Glutamatergic neuron (in vitro differentiated cells): Measurements from ENCODE around the gene HIVEP3. TPM values are rescaled to one million over a fixed set of nuclear protein-coding genes. Genes with fewer than 3 reads are reported as not detected.

Source experiments
- DNase-seq: peaks from one replicate; pipeline ENCODE4 v3.0.0; 2022
- H3K27ac Mint-ChIP-seq: one replicate; pipeline ENCODE4 v1.8.0; 2020; ENCODE audit warnings: mild to moderate bottlenecking, mixed read lengths, inconsistent platforms; ENCODE audit not compliant: unreplicated experiment
- H3K27me3 Mint-ChIP-seq: one replicate; pipeline ENCODE4 v1.8.0; 2020; ENCODE audit warnings: mild to moderate bottlenecking, moderate library complexity, mixed read lengths, inconsistent platforms; ENCODE audit not compliant: unreplicated experiment
- H3K36me3 Mint-ChIP-seq: one replicate; pipeline ENCODE4 v1.8.0; 2020; ENCODE audit warnings: mild to moderate bottlenecking, mixed read lengths, inconsistent platforms; ENCODE audit not compliant: unreplicated experiment
- H3K4me1 Mint-ChIP-seq: one replicate; pipeline ENCODE4 v1.8.0; 2020; ENCODE audit warnings: mild to moderate bottlenecking, low read depth, mixed read lengths, inconsistent platforms; ENCODE audit not compliant: unreplicated experiment
- H3K4me3 Mint-ChIP-seq: one replicate; pipeline ENCODE4 v1.8.0; 2020; ENCODE audit warnings: mild to moderate bottlenecking, mixed read lengths, inconsistent platforms; ENCODE audit not compliant: unreplicated experiment
- H3K9me3 Mint-ChIP-seq: one replicate; pipeline ENCODE4 v1.8.0; 2020; ENCODE audit warnings: mild to moderate bottlenecking, moderate library complexity, mixed read lengths, inconsistent platforms; ENCODE audit not compliant: unreplicated experiment
- total RNA-seq: library from RNA; stranded (reverse); fragmentation: NEBNext Ultra II Directional; extraction: Animal tissue kit (Norgen Biotek cat#: 25700); gene quantifications from one replicate; pipeline ENCODE4 v1.2.1, GENCODE V29; 2021; ENCODE audit not compliant: unreplicated experiment
- TF ChIP-seq, protein P1 (sequence below): fragments of 200-600 bp; sonication (generic); IDR thresholded peaks from one replicate; pipeline ENCODE4 v1.5.0; 2021; ENCODE audit not compliant: partially characterized antibody, unreplicated experiment

Gene HIVEP3
- total RNA-seq, 1 donor from 2014 or later = 15.1 TPM

GRCh38 chr1:41622859-41623732, 295.6 kb downstream of the HIVEP3 start:
- peaks cover 9% of the 10 kb centered on the region for H3K27me3 Mint-ChIP-seq
- no peaks in the 10 kb centered on the region for H3K36me3 Mint-ChIP-seq
- peaks cover 40% of the 10 kb centered on the region for H3K4me1 Mint-ChIP-seq
- TF ChIP-seq, protein P1, sequence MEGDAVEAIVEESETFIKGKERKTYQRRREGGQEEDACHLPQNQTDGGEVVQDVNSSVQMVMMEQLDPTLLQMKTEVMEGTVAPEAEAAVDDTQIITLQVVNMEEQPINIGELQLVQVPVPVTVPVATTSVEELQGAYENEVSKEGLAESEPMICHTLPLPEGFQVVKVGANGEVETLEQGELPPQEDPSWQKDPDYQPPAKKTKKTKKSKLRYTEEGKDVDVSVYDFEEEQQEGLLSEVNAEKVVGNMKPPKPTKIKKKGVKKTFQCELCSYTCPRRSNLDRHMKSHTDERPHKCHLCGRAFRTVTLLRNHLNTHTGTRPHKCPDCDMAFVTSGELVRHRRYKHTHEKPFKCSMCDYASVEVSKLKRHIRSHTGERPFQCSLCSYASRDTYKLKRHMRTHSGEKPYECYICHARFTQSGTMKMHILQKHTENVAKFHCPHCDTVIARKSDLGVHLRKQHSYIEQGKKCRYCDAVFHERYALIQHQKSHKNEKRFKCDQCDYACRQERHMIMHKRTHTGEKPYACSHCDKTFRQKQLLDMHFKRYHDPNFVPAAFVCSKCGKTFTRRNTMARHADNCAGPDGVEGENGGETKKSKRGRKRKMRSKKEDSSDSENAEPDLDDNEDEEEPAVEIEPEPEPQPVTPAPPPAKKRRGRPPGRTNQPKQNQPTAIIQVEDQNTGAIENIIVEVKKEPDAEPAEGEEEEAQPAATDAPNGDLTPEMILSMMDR = no peak
- peaks cover 4% of the 10 kb centered on the region for H3K9me3 Mint-ChIP-seq
- H3K27ac Mint-ChIP-seq = peak overlapping the region; percentile 22
- DNase-seq = no peak
- no peak overlapping the region for H3K4me3 Mint-ChIP-seq

GRCh38 chr1:41622402-41622801, 296.3 kb downstream of the HIVEP3 start:
- TF ChIP-seq, protein P1 = no peak
- no peaks in the 10 kb centered on the region for H3K36me3 Mint-ChIP-seq
- H3K27me3 Mint-ChIP-seq = peaks cover 9% of the 10 kb centered on the region
- H3K27ac Mint-ChIP-seq = peak overlapping the region; percentile 22
- H3K9me3 Mint-ChIP-seq = peaks cover 4% of the 10 kb centered on the region
- no peak overlapping the region for H3K4me3 Mint-ChIP-seq
- peaks cover 40% of the 10 kb centered on the region for H3K4me1 Mint-ChIP-seq
- no peak for DNase-seq

GRCh38 chr1:41621791-41622190, 296.9 kb downstream of the HIVEP3 start:
- Mint-ChIP-seq H3K36me3 (no peaks in the 10 kb centered on the region), H3K4me1 (peaks cover 40% of the 10 kb centered on the region), H3K27me3 (peaks cover 9% of the 10 kb centered on the region), H3K9me3 (peaks cover 4% of the 10 kb centered on the region), H3K4me3 (no peak overlapping the region), H3K27ac (no peak overlapping the region)
- TF ChIP-seq, protein P1 = no peak
- no peak for DNase-seq

- peak overlapping the region; percentile 43 for H3K27ac Mint-ChIP-seq
- peaks cover 40% of the 10 kb centered on the region for H3K4me1 Mint-ChIP-seq
- no peaks in the 10 kb centered on the region for H3K36me3 Mint-ChIP-seq
- H3K9me3 Mint-ChIP-seq = peaks cover 4% of the 10 kb centered on the region
- peaks cover 9% of the 10 kb centered on the region for H3K27me3 Mint-ChIP-seq
- no peak for DNase-seq
- no peak overlapping the region for H3K4me3 Mint-ChIP-seq
- TF ChIP-seq, protein P1 = no peak
Measured at GRCh38 chr1:41621256-41621655, 297.5 kb downstream of the HIVEP3 start.
